Keratinocyte (primary cell): ENCODE measurements around the gene MAP3K14. TPM values are rescaled to one million over a fixed set of nuclear protein-coding genes. Genes with fewer than 3 reads are reported as not detected.

Experiments used
- DNase-seq: peaks from one replicate; pipeline ENCODE4 v3.0.0-alpha.2; 2011; ENCODE audit warnings: low read depth, missing footprints, low spot score
- FAIRE-seq: peaks from 2 replicates; lab custom pipeline; 2011; peaks lifted over from hg19 to GRCh38; lab: Jason Lieb, UNC
- H2AFZ ChIP-seq: 2 replicates; pipeline ENCODE4 v1.6.0; 2012; ENCODE audit warnings: low read length, control low read depth, inconsistent platforms; ENCODE audit not compliant: control insufficient read depth
- H3K27ac ChIP-seq: 2 replicates; pipeline ENCODE4 v1.5.1; 2011; ENCODE audit warnings: low read length; ENCODE audit not compliant: control insufficient read depth, insufficient read depth
- H3K27me3 ChIP-seq: 3 replicates; pipeline ENCODE4 v1.6.0; 2011; ENCODE audit warnings: low read length; ENCODE audit not compliant: control insufficient read depth, insufficient read depth; ENCODE audit errors: extremely low read depth
- H3K36me3 ChIP-seq, 2 experiments: 2 replicates in 1 of 2; 3 replicates in 1 of 2; pipeline ENCODE4 v1.5.1; 2011; ENCODE audit warnings: low read length in 2 of 2, mild to moderate bottlenecking in 1 of 2; ENCODE audit not compliant: control insufficient read depth in 2 of 2, insufficient read depth in 2 of 2; ENCODE audit errors: extremely low read depth in 1 of 2
- H3K4me1 ChIP-seq: 3 replicates; pipeline ENCODE4 v1.5.1; 2011; ENCODE audit warnings: low read length; ENCODE audit not compliant: control insufficient read depth, insufficient read depth; ENCODE audit errors: extremely low read depth
- H3K4me2 ChIP-seq: 3 replicates; pipeline ENCODE4 v1.6.0; 2011; ENCODE audit warnings: low read depth, low read length; ENCODE audit not compliant: control insufficient read depth, insufficient read depth; ENCODE audit errors: extremely low read depth
- H3K4me3 ChIP-seq, 3 experiments: fragments of 200-600 bp in 1 of 3; sonication (generic) in 1 of 3; 2 replicates in 2 of 3; 3 replicates in 1 of 3; pipeline ENCODE4 v1.5.1; 2011 to 2016; ENCODE audit warnings: low read length in 3 of 3, mild to moderate bottlenecking in 3 of 3, control low read depth in 2 of 3, inconsistent platforms in 1 of 3, low read depth in 1 of 3, mixed read lengths in 1 of 3, mixed run types in 1 of 3, moderate library complexity in 1 of 3; ENCODE audit not compliant: control insufficient read depth in 2 of 3, insufficient read depth in 2 of 3; ENCODE audit errors: extremely low read depth in 1 of 3
- H3K79me2 ChIP-seq: 2 replicates; pipeline ENCODE4 v1.6.0; 2012; ENCODE audit warnings: low read length; ENCODE audit not compliant: control insufficient read depth, insufficient read depth
- H3K9ac ChIP-seq: 3 replicates; pipeline ENCODE4 v1.6.0; 2011; ENCODE audit warnings: low read length; ENCODE audit not compliant: control insufficient read depth, insufficient read depth; ENCODE audit errors: extremely low read depth
- H3K9me1 ChIP-seq: 3 replicates; pipeline ENCODE4 v1.6.0; 2011; ENCODE audit warnings: low read length; ENCODE audit not compliant: control insufficient read depth, insufficient read depth; ENCODE audit errors: extremely low read depth
- H3K9me3 ChIP-seq: 2 replicates; pipeline ENCODE4 v1.5.1; 2012; ENCODE audit warnings: low read depth, low read length; ENCODE audit not compliant: control insufficient read depth
- H4K20me1 ChIP-seq: 3 replicates; pipeline ENCODE4 v1.6.0; 2011; ENCODE audit warnings: low read length; ENCODE audit not compliant: control insufficient read depth, insufficient read depth; ENCODE audit errors: extremely low read depth
- EZH2 ChIP-seq: IDR thresholded peaks from one replicate; pipeline ENCODE4 v1.6.1; 2012; ENCODE audit warnings: inconsistent platforms, mild to moderate bottlenecking, low read length, moderate library complexity
- dilution Hi-C: fragments of 300-500 bp; cut with MboI; formaldehyde crosslinking; loops from one replicate; pipeline ENCODE4 v1.7.0; 2020; ENCODE audit warnings: low sequenced_read_pairs; ENCODE audit not compliant: extremely low pct_ligation_motif_present
- polyA plus RNA-seq, 5 experiments: library from polyadenylated mRNA; depleted of rRNA in 3 of 5; stranded (reverse) in 3 of 5; stranded (forward) in 1 of 5; unstranded in 1 of 5; fragments of >200 nt; gene quantifications; 1 replicate in 1 of 5; 2 replicates in 3 of 5; 3 replicates in 1 of 5; pipeline versions ENCODE4 v1.2.1 to v1.2.3, GENCODE V29; 2011 to 2012; ENCODE audit warnings: missing spikeins in 2 of 5, low read depth in 1 of 5, low replicate concordance in 1 of 5
- TF ChIP-seq, protein P1 (sequence below), 3 experiments: IDR thresholded peaks in 1 of 3; conservative IDR thresholded peaks in 1 of 3; optimal IDR thresholded peaks in 1 of 3; 2 replicates in 2 of 3; 3 replicates in 1 of 3; pipeline versions ENCODE3 to v1.5.1; 2011; ENCODE audit warnings: low read length in 3 of 3, mild to moderate bottlenecking in 3 of 3, moderate library complexity in 2 of 3, control low read depth in 1 of 3, inconsistent platforms in 1 of 3; ENCODE audit not compliant: insufficient read depth in 2 of 3; ENCODE audit errors: extremely low read depth in 1 of 3

Gene MAP3K14
- polyA plus RNA-seq, 1 donor (not counting 4 experiments of a cell fraction or from before 2014, with no cell fraction given) = 6.5 TPM

DNA sequence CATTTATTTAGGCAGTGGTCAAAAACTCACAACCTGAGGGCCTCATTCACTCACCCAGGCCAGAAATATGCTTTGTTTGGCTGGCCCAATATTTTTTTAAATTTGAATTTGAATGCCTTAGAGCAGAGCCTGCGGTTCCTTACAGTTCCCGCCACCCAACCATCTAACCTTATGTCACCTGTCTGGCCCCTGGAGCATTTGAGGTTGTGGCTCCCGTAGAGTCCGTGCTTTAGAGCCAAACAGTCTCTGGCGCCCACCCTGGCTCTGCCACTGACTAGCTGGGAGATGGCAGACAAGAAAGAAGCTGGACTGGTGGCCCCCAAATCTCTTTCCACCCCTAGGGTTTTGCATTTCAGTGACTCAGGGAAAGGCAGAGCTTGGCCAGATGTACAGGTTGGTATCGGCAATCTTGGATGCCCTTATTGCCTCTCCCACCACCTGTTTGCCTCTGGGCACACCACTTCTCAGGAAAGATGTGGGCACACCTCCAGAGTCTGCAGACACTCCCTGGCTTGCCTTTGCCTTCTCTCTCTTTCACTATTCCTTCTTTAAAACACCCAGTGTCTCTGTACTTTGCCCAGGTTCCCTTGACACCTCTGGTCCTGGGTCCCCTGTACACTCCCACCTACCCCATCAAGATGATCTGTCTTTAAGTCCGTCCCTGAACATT, 1.9 kb upstream of the MAP3K14 start:
- Histone ChIP-seq H3K4me2 (peak overlapping the region; percentile 97), H3K79me2 (peaks cover 30% of the 10 kb centered on the region), H3K36me3 (no peaks in the 10 kb centered on the region), H2AFZ (no peak overlapping the region), H3K9ac (peak overlapping the region; percentile 45), H4K20me1 (peaks cover 7% of the 10 kb centered on the region), H3K9me1 (peaks cover 2% of the 10 kb centered on the region), H3K27ac (peak overlapping the region; percentile 79), H3K4me3 (peak overlapping the region in 2 of 3 experiments; percentile 5 to 16), H3K27me3 (no peaks in the 10 kb centered on the region), H3K9me3 (no peaks in the 10 kb centered on the region), H3K4me1 (peaks cover 69% of the 10 kb centered on the region)
- dilution Hi-C loops = no loop called here
- peak; percentile 90 for FAIRE-seq
- DNase-seq = no peak
- TF ChIP-seq, protein P1, sequence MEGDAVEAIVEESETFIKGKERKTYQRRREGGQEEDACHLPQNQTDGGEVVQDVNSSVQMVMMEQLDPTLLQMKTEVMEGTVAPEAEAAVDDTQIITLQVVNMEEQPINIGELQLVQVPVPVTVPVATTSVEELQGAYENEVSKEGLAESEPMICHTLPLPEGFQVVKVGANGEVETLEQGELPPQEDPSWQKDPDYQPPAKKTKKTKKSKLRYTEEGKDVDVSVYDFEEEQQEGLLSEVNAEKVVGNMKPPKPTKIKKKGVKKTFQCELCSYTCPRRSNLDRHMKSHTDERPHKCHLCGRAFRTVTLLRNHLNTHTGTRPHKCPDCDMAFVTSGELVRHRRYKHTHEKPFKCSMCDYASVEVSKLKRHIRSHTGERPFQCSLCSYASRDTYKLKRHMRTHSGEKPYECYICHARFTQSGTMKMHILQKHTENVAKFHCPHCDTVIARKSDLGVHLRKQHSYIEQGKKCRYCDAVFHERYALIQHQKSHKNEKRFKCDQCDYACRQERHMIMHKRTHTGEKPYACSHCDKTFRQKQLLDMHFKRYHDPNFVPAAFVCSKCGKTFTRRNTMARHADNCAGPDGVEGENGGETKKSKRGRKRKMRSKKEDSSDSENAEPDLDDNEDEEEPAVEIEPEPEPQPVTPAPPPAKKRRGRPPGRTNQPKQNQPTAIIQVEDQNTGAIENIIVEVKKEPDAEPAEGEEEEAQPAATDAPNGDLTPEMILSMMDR (optimal IDR thresholded peaks at IDR 0.05 in 1 of 3, IDR thresholded peaks at IDR 0.05 in 1 of 3, conservative IDR thresholded peaks at IDR 0.05 in 1 of 3; ENCODE audit: extremely low read depth in 1 of 3, insufficient read depth in 2 of 3, low read length in 3 of 3) = no peak
- no peak for TF ChIP-seq EZH2

DNA sequence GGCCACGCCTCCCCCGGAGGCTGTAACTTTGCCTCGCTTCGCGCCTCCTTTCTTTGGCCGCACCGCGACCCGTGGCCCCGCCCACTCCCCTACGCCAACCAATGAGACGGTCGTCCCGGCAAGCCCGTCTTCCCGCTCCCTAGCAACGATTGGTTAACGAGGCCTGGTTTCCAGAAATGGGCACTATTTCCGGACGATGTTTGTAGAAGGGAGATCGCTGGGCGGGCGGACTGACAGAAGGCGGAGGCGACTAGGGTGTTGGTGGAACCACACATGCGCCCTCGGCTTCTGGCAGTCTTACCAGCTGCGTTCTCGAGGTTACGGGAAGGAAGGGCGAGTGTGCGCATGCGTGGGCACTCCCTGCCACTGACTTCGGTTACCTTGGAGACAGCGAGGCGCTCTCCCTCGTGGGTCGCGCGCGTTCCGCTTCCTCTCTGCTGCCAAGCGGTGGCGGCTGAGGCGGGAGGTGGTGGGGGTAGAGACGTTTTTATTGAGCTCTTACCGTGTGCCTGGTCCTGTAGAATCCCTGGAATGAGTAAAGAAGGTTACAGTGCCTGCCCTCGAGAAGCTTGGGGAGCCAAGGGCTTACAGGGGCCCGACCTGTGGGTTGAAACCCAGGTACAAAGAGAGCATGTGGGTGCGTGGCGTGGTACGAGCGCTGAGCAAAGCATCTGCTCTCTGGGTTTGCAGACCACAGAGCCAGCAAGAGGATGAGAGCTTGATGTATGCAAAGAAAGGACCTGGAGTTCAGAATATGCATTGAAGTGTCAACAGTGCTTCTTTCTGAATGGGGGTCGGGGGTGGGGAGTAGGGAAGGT, 500 bp upstream of the MAP3K14 start:
- Histone ChIP-seq H2AFZ (peak overlapping the region; percentile 32), H3K4me2 (peak overlapping the region; percentile 97), H3K27me3 (no peaks in the 10 kb centered on the region), H3K36me3 (peaks cover 2 to 5% of the 10 kb centered on the region in 2 experiments), H3K9ac (peak overlapping the region; percentile 82), H3K27ac (peak overlapping the region; percentile 79), H3K4me3 (peak overlapping the region; percentile 35 to 71 (median 63)), H3K9me1 (peaks cover 2% of the 10 kb centered on the region), H4K20me1 (peaks cover 12% of the 10 kb centered on the region), H3K4me1 (peaks cover 83% of the 10 kb centered on the region), H3K9me3 (no peaks in the 10 kb centered on the region), H3K79me2 (peaks cover 43% of the 10 kb centered on the region)
- dilution Hi-C loops = no loop called here
- TF ChIP-seq, protein P1 (optimal IDR thresholded peaks at IDR 0.05 in 1 of 3, IDR thresholded peaks at IDR 0.05 in 1 of 3, conservative IDR thresholded peaks at IDR 0.05 in 1 of 3; ENCODE audit: extremely low read depth in 1 of 3, insufficient read depth in 2 of 3, low read length in 3 of 3) = peak in 1 of 3 experiments; percentile 27
- no peak for TF ChIP-seq EZH2
- DNase-seq = peak; percentile 99
- FAIRE-seq = peak; percentile 81
